ENCODE data around the gene GNG14. TPM values are rescaled to one million over a fixed set of nuclear protein-coding genes. Genes with fewer than 3 reads are reported as not detected.
A peak's percentile ranks its signal among the peaks of the same experiment; 100 is the strongest.
"Not testable (repeated sequence)": the region's sequence is repeated elsewhere in the genome, so short reads cannot be mapped to it uniquely, and the experiment has no call there.

The GNG14 gene
- total RNA-seq, 1 donor from 2014 or later: not detected

DNA sequence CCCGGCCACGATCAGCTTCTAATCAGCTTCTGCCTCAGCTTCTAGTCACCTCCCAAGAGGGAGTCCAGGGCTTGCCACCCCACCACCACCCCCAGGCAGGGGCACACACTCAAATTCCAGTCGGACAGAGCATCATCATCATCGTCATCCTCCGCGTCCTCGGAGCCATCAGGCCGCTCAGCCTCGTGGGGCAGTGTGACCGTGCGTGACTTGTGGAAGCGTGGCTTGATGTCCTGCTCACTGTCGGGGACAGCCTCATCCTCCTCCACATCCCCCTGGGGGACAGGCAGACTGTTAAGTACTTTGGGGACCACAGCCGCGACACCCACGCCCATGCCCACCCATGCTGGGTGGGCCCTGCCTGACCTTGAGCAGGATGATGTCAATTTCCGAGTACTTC lies 23.4 kb downstream of the GNG14 start:
- Histone ChIP-seq H3K36me3 (ENCODE audit: control insufficient read depth, insufficient read depth, low read length) (peaks cover 39% of the 10 kb centered on the region), H3K27me3 (ENCODE audit: control insufficient read depth, insufficient read depth, low read length) (no peaks in the 10 kb centered on the region), H3K4me3 (ENCODE audit: low read depth, low read length) (no peak overlapping the region)
- TF ChIP-seq CTCF (IDR thresholded peaks at IDR 0.05; ENCODE audit: insufficient read depth, low read length, severe bottlenecking): no peak
- DNase-seq (ENCODE audit: low read depth): no peak
- no peak for FAIRE-seq

DNA sequence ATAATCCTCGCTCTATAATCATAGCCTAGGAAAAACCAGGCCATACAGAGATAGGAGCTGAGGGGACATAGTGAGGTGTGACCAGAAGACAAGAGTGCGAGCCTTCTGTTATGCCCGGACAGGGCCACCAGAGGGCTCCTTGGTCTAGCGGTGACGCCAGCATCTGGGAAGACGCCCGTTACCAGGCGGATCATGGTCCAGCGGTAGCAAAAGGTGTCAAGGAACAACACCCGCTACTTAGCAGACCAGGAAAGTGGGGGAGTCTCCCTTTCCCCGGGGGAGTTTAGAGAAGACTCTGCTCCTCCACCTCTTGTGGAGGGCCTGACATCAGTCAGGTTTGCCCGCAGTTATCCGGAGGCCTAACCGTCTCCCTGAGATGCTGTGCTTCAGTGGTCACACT lies 24.3 kb downstream of the GNG14 start:
- peaks cover 40% of the 10 kb centered on the region for H3K36me3 ChIP-seq (ENCODE audit: control insufficient read depth, insufficient read depth, low read length)
- not testable (repeated sequence) for H3K27me3 ChIP-seq (ENCODE audit: control insufficient read depth, insufficient read depth, low read length); DNase-seq (ENCODE audit: low read depth); FAIRE-seq; H3K4me3 ChIP-seq (ENCODE audit: low read depth, low read length)

- H3K36me3 ChIP-seq (ENCODE audit: control insufficient read depth, insufficient read depth, low read length): peaks cover 40% of the 10 kb centered on the region
- not testable (repeated sequence) for FAIRE-seq; H3K27me3 ChIP-seq (ENCODE audit: control insufficient read depth, insufficient read depth, low read length); H3K4me3 ChIP-seq (ENCODE audit: low read depth, low read length); DNase-seq (ENCODE audit: low read depth)
Measured at GRCh38 chr19:12713304-12713703, 25.5 kb downstream of the GNG14 start.

DNA sequence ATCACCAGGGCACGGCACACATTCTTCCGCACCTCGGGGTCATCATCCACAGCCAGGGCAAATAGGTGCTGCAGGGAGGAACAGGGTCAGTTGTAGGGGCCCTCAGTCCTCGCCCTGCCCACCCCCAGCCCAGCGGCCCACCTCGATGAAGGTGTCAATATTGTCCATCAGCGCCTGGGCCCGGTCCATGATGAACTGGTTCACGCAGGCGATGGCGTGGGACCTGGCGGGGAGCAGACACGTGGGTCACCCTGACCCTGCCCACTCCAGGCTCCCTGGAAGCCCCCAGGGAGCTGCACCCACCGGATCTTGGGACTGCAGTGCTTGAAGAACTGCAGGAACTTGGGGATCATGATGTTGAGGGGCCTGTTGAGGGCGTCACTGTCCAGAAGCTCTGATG lies 27.3 kb downstream of the GNG14 start:
- peaks cover 45% of the 10 kb centered on the region for H3K36me3 ChIP-seq (ENCODE audit: control insufficient read depth, insufficient read depth, low read length)
- no peak for TF ChIP-seq CTCF (IDR thresholded peaks at IDR 0.05; ENCODE audit: insufficient read depth, low read length, severe bottlenecking)
- H3K27me3 ChIP-seq (ENCODE audit: control insufficient read depth, insufficient read depth, low read length): no peaks in the 10 kb centered on the region
- FAIRE-seq (no peak), DNase-seq (ENCODE audit: low read depth) (no peak)
- H3K4me3 ChIP-seq (ENCODE audit: low read depth, low read length): no peak overlapping the region

- Histone ChIP-seq H3K36me3 (ENCODE audit: control insufficient read depth, insufficient read depth, low read length) (peaks cover 40% of the 10 kb centered on the region), H3K27me3 (ENCODE audit: control insufficient read depth, insufficient read depth, low read length) (no peaks in the 10 kb centered on the region), H3K4me3 (ENCODE audit: low read depth, low read length) (no peak overlapping the region)
- FAIRE-seq (no peak), DNase-seq (ENCODE audit: low read depth) (no peak)
- no peak for TF ChIP-seq CTCF (IDR thresholded peaks at IDR 0.05; ENCODE audit: insufficient read depth, low read length, severe bottlenecking)
Measured at GRCh38 chr19:12715929-12716328, 28.1 kb downstream of the GNG14 start.

GRCh38 chr19:12720296-12720695 lies 32.5 kb downstream of the GNG14 start:
- DNase-seq (ENCODE audit: low read depth) (no peak), FAIRE-seq (no peak)
- Histone ChIP-seq H3K36me3 (ENCODE audit: control insufficient read depth, insufficient read depth, low read length) (peaks cover 19% of the 10 kb centered on the region), H3K27me3 (ENCODE audit: control insufficient read depth, insufficient read depth, low read length) (no peaks in the 10 kb centered on the region), H3K4me3 (ENCODE audit: low read depth, low read length) (peak overlapping the region; percentile 89)
- no peak for TF ChIP-seq CTCF (IDR thresholded peaks at IDR 0.05; ENCODE audit: insufficient read depth, low read length, severe bottlenecking)

GRCh38 chr19:12720851-12721655 lies 33.3 kb downstream of the GNG14 start:
- no peaks in the 10 kb centered on the region for H3K27me3 ChIP-seq (ENCODE audit: control insufficient read depth, insufficient read depth, low read length)
- peak overlapping the region; percentile 89 for H3K4me3 ChIP-seq (ENCODE audit: low read depth, low read length)
- DNase-seq (ENCODE audit: low read depth) (no peak), FAIRE-seq (no peak)
- H3K36me3 ChIP-seq (ENCODE audit: control insufficient read depth, insufficient read depth, low read length): peaks cover 13% of the 10 kb centered on the region
- TF ChIP-seq CTCF (IDR thresholded peaks at IDR 0.05; ENCODE audit: insufficient read depth, low read length, severe bottlenecking): no peak

All from bronchial epithelial cell (primary cell).